ENCODE data around the gene FAM120B.
"Not testable (repeated sequence)": the region's sequence is repeated elsewhere in the genome, so short reads cannot be mapped to it uniquely, and the experiment has no call there.

Gene FAM120B

GRCh38 chr6:170394980-170395379 is 88.4 kb downstream of the FAM120B start:
- DNase-seq: no peak

- not testable (repeated sequence) for DNase-seq
Measured at GRCh38 chr6:170398743-170399369, 92.3 kb downstream of the FAM120B start.

DNA sequence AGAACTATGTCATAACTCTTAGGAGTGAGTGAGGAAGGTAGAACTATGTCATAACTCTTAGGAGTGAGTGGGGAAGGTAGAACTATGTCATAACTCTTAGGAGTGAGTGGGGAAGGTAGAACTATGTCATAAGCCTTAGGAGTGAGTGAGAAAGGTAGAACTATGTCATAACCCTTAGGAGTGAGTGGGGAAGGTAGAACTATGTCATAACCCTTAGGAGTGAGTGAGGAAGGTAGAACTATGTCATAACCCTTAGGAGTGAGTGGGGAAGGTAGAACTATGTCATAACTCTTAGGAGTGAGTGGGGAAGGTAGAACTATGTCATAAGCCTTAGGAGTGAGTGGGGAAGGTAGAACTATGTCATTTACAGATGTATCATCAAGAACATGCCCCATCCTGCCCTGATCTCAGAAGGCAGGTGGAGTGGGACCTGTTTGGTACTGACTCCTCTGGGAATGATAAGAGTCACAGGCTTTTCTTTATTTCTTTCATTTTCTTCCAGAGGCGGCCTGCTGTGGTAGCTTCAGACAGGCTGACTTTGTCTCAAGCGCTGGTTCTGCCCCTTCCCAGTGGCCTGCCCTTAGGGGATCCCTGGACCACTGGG is 93.5 kb downstream of the FAM120B start:
- DNase-seq: not testable (repeated sequence)

- no peak for DNase-seq
Measured at GRCh38 chr6:170402318-170403040, 95.9 kb downstream of the FAM120B start.

DNA sequence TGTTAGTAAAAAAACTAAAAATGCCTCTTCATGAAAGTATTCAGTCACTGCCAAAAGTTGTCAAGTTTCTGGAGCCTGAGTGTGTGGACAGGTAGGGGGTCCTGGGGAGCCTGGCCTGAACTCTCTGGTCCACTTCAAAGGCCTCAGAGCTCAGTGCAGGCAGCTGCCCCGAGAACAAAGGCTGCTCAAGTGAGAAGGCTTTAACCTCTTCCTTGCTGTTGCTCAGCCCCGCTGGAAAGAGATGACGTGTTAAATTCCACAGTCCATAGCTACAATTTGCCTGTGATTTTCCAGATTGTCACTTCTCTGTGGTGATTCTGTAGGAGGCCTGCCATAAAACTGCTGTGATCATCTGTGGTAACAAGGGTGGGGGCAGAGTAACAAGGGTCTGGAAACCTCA is 96.9 kb downstream of the FAM120B start:
- no peak for DNase-seq

GRCh38 chr6:170404036-170404435 is 97.5 kb downstream of the FAM120B start:
- DNase-seq: no peak

GRCh38 chr6:170404697-170405096 is 98.1 kb downstream of the FAM120B start:
- DNase-seq: no peak

DNA sequence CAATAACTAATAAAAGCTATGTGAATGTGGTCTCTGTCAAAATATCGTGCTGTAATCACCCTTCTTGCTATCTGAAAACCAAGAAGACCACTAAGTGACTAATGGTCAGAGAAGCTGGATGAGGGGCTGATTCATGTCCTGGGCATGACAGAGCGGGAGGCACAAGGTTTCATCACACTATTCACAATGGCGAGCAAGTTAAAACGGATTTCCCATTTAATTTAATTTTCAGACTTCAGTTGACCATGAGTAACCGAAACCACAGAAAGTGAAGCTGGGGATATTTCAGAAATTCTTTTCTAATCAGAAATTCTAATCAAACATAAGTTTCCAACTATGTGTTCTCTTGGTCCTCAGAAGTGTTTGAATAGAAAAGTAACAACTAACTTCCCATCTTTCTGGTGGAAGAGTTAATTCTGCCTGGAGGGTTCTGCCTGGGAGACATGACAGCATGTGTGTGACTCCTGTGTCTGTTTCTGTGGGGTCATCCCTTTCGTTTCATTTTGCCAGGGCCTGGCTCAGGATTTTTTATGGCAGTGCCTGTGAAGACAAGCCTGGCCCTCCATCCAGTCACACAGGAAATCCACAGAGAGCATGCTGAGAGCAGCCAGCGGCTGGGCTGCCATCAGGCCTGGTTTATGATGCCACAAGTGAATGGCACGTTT is 98.9 kb downstream of the FAM120B start:
- no peak for DNase-seq

- no peak for DNase-seq
Measured at GRCh38 chr6:170407200-170407599, 100.6 kb downstream of the FAM120B start.

- no peak for DNase-seq
Measured at GRCh38 chr6:170407932-170408331, 101.4 kb downstream of the FAM120B start.

DNA sequence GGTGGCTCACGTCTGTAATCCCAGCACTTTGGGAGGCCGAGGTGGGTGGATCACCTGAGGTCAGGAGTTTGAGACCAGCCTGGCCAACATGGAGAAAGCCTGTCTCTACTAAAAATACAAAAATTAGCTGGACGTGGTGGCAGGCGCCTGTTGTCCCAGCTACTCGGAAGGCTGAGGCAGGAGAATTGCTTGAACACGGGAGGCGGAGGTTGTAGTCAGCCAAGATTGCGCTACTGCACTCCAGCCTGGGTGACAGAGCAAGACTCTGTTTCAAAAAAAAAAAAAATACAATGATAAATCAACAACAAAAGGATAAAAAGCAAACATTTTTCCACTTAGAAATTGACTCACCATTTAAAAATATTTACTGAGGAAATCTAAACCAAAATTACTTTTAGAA is 103.2 kb downstream of the FAM120B start:
- DNase-seq: not testable (repeated sequence)

DNA sequence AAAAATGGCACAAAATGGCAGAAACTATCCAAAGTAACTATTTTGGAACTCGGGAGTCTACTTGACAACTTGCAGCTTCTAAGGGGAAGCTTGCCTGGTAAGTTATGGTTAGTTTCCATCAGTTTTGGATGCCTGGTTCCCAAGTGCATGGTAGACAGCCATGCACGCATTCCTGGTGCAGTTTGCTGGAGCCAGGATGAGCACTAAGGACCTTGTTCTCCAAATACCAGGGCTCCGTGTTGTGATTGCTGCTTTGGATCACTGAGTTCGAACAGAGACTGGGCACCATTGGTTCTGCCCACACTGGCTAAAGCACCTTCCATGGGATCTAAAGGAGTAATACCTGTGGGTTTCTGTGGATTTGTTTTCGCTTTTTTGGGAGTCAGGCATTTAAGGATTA is 103.7 kb downstream of the FAM120B start:
- no peak for DNase-seq

- no peak for DNase-seq
Measured at GRCh38 chr6:170415318-170415717, 108.8 kb downstream of the FAM120B start.

DNA sequence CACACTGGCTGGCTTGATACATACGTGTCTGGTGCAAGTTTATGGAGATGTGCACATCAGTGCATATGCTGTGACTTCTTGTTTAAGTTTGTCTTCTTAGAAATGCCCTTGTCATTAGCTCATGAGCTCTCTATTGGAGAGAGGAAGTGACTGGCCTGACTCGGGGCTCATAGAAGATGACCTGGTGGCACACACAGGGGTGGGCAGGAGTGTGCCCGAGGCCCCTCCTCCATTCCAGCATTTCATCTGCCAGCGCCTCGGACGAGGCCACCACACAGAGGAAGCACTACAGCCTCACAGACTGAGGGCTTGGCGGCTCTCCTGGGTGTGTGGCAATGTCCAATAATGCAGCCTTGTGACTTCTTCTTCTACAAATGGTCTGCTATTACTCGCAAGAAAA is 109.7 kb downstream of the FAM120B start:
- DNase-seq: no peak

DNA sequence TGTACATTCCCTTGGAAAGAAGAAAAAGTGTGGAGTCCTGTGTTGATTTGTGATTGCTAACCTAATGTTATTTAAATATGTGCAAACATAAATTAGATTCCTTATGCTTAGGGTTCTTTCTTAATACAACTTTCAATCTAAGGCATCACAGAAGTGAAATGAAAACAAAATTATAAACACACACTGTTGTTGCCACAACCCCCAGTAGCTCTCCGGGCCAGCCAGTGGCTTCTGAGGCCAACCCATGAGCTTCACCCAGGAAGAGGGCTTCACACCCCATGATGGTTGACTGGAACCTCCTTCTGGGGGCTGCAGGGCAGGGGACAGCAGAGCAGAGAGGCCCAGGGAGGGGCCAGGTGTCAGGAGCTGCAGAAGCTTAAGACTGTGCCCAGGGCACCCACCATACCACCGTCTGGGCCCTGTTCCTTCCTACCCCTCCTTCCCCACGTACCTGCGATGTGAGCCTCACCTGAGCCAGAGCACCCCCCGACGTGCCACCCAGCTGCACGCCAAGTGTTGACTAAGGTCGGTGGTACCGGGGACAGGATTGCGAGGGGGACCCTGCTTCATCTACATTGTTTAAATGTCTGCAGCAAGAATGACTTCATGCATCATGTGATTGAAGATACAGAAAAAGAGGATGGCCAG is 110.5 kb downstream of the FAM120B start:
- DNase-seq: no peak

GRCh38 chr6:170417881-170418280 is 111.3 kb downstream of the FAM120B start:
- no peak for DNase-seq

DNA sequence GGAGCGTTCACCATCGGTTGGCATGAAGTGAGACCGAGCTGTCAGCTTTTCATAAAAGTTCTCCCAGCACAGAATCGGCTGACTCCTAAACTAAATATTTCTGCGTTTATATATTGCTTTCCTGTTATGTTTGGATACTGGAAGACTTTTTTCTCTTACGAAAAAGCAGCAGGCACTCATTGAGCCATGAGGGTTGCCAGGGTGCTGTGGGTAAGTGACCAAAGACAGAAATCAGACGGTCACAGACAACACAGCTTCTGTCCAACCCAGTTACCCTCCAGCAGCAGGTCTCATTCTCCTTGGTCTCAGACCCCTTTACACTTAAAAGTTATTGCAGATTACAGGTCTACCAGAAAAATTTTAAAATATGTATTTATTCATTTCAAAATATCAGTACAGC is 113.7 kb downstream of the FAM120B start:
- DNase-seq: no peak

- DNase-seq: no peak
Measured at GRCh38 chr6:170420791-170421776, 114.5 kb downstream of the FAM120B start.

DNA sequence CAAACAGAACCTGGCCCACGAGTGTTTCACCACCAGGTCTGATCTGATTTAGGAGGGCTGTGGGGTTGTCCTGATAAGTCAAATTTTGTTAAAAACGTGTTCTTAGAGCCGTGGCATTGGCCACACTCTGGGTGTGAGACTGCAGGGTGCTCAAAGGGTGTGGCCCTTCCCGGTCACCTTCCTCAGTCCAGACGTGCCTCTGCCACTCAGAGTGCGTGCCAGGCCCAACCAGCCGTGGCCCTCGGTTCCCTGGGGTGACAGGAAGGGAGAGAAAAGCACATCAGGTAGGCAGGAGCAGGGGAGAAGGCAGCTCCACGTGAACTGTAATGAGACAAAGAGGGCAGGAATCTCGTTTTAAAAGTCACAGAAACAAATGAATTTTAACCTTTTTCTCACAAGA is 115.4 kb downstream of the FAM120B start:
- no peak for DNase-seq

- no peak for DNase-seq
Measured at GRCh38 chr6:170423030-170423429, 116.5 kb downstream of the FAM120B start.

DNA sequence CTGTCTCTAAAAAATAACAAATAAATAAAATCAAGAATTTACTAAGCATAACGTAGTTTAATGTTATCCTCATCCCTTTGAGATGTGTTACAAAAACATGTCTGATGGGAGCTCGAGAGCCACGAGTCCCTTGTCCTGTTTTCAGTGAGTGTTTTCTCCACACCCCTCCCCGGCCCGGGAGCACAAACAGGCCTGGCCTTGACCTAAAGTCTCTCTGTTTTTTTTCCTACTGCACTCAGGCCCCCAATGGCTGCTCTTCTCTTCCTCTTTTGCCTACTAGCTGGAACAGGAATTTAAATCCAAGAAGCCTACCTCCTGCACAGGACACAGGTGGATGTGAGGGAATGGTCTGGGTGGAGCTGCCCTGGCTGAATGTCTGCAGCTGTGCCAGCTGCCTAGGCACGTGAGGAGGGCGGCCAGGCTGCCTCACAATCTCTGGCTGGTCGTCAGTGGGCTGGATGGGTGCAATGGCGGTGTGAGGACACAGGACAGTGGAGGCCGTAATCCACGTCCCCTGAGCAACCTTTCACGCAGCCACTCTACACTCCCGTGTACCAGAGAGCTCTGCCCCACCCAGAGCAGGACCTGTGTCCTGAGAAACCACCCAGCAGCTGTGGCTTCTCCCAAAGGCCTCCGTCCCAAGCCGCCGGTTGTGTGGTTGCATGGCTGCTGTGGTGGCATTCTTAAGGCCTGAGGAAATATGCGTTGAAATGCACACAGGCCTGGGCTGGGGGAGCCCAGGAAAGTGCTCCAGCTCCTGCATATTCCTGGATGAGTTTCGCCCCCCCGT is 117.5 kb downstream of the FAM120B start:
- no peak for DNase-seq

Measured in CD4-positive, alpha-beta T cell treated with Interleukin-17A for 1 hour (primary cell).